ENCODE data around the gene EYA3. TPM values are rescaled to one million over a fixed set of nuclear protein-coding genes. Genes with fewer than 3 reads are reported as not detected.

Gene EYA3
- total RNA-seq (2021) (27.4 to 29.4 TPM (median 28.1 TPM) in 3 replicates), Bru-seq, nascent RNA (percentile 75 among the genes with signal in this experiment)
- long read RNA-seq, experiment 1, full-length matches to known transcripts, result 29 of 69 reads
- long read RNA-seq, experiment 1, partial matches to known transcripts, result 16 of 69 reads
- long read RNA-seq, experiment 1, other reads (novel, unspliced or antisense), result 24 of 69 reads
- long read RNA-seq, experiment 2, partial matches to known transcripts, result 1 of 18 reads
- long read RNA-seq, experiment 2, other reads (novel, unspliced or antisense), result 17 of 18 reads
- long read RNA-seq, experiment 3, partial matches to known transcripts, result 5 of 11 reads
- long read RNA-seq, experiment 3, other reads (novel, unspliced or antisense), result 6 of 11 reads

GRCh38 chr1:28088168-28088961 is at the start of gene EYA3:
Gene EYA3, minus strand, starts transcription at chr1:28088610. Its CDS starts 30,584 bp downstream, at chr1:28058026.
- peak within 1 kb of the TSS; percentile 96 for H3K4me3 Mint-ChIP-seq
- H3K9me3 Mint-ChIP-seq, result no peaks in the 10 kb centered on the region
- H3K27ac Mint-ChIP-seq, result peak within 1 kb of the TSS; percentile 100
- ChIA-PET CTCF (interaction anchor here (0.7 to 3.7 kb wide), 17 partner anchors 9 to 271 kb away, joined by 3 to 24 read pairs (median 4); no protein-coding TSS in a partner anchor), POLR2A (interaction anchor here (0.5 to 1.2 kb wide), 10 partner anchors 10 to 363 kb away, joined by 3 to 13 read pairs (median 4); partner anchors contain the start of gene XKR8)
- ATAC-seq, result peak; percentile 93
- no peaks in the 10 kb centered on the region for H3K36me3 Mint-ChIP-seq
- peak; percentile 100 for DNase-seq (ENCODE audit: low spot score)
- peaks cover 10% of the 10 kb centered on the region for H3K4me1 Mint-ChIP-seq
- no peaks in the 10 kb centered on the region for H3K27me3 Mint-ChIP-seq (ENCODE audit: low read depth)
- TF ChIP-seq SMAD3 (CRISPR knock-in tag; IDR thresholded peaks at IDR 0.05; ENCODE audit: borderline replicate concordance) (peak; percentile 78; the same call in 1 of the 2 replicates), SOX15 (CRISPR knock-in tag; IDR thresholded peaks at IDR 0.05) (no peak), E2F1 (CRISPR knock-in tag; IDR thresholded peaks at IDR 0.05) (0 out of 2 replicates have a peak, but pooled peaks have one; percentile 18), ZNF219 (CRISPR knock-in tag; IDR thresholded peaks at IDR 0.05; ENCODE audit: borderline replicate concordance) (no peak), RELA (CRISPR knock-in tag; IDR thresholded peaks at IDR 0.05; ENCODE audit: borderline replicate concordance) (no peak), EMX1 (CRISPR knock-in tag; IDR thresholded peaks at IDR 0.05) (no peak), GABPB1 (CRISPR knock-in tag; IDR thresholded peaks at IDR 0.05) (peak; percentile 77), SP1 (CRISPR knock-in tag; conservative IDR thresholded peaks at IDR 0.05) (peak; percentile 94), NFE2L1 (CRISPR knock-in tag; IDR thresholded peaks at IDR 0.05) (no peak), FOXK1 (CRISPR knock-in tag; IDR thresholded peaks at IDR 0.05) (peak; percentile 95), RORB (CRISPR knock-in tag; IDR thresholded peaks at IDR 0.05) (no peak), TEAD4 (CRISPR knock-in tag; IDR thresholded peaks at IDR 0.05) (no peak), MYBL2 (CRISPR knock-in tag; IDR thresholded peaks at IDR 0.05) (no peak), JAZF1 (CRISPR knock-in tag; IDR thresholded peaks at IDR 0.05) (no peak), MAX (CRISPR knock-in tag; IDR thresholded peaks at IDR 0.05) (peak; percentile 82), NFYB (CRISPR knock-in tag; conservative IDR thresholded peaks at IDR 0.05; ENCODE audit: low read depth) (no peak), PRDM15 (CRISPR knock-in tag; IDR thresholded peaks at IDR 0.05) (peak; percentile 54; the same call in 1 of the 2 replicates), USF1 (CRISPR knock-in tag; IDR thresholded peaks at IDR 0.05) (no peak), ZNF425 (CRISPR knock-in tag; conservative IDR thresholded peaks at IDR 0.05) (no peak), ETV6 (CRISPR knock-in tag; IDR thresholded peaks at IDR 0.05) (peak; percentile 75; the same call in 1 of the 2 replicates), ATF3 (CRISPR knock-in tag; conservative IDR thresholded peaks at IDR 0.05) (no peak), IRF1 (CRISPR knock-in tag; IDR thresholded peaks at IDR 0.05) (no peak), FOXP1 (CRISPR knock-in tag; IDR thresholded peaks at IDR 0.05; ENCODE audit: borderline replicate concordance) (peak; percentile 25; the same call in 1 of the 2 replicates), ZNF263 (CRISPR knock-in tag; IDR thresholded peaks at IDR 0.05; ENCODE audit: low read depth) (no peak), CREM (CRISPR knock-in tag; IDR thresholded peaks at IDR 0.05) (no peak), MLX (CRISPR knock-in tag; IDR thresholded peaks at IDR 0.05) (no peak)

All from WTC11 (cell line).